GM12878 (cell line): Measurements from ENCODE around the gene MAD2L2.

ENCODE experiments used
- CTCF ChIP-seq, 3 experiments: IDR thresholded peaks in 2 of 3; conservative IDR thresholded peaks in 1 of 3; 2 replicates each; pipeline ENCODE4 v1.5.1; 2011; ENCODE audit warnings: low read depth in 3 of 3, low read length in 3 of 3, mild to moderate bottlenecking in 3 of 3, control low read depth in 2 of 3, moderate library complexity in 2 of 3, inconsistent platforms in 1 of 3, mixed read lengths in 1 of 3; ENCODE audit not compliant: control insufficient read depth in 2 of 3, insufficient read depth in 1 of 3; ENCODE audit errors: extremely low read depth in 1 of 3
- EZH2 ChIP-seq: IDR thresholded peaks from 2 replicates; pipeline ENCODE4 v1.6.1; 2012; ENCODE audit warnings: low read depth, mild to moderate bottlenecking, control low read depth, inconsistent platforms, low read length, borderline replicate concordance; ENCODE audit not compliant: control insufficient read depth
- FOS ChIP-seq: IDR thresholded peaks from 3 replicates; pipeline ENCODE4 v1.6.1; 2011; ENCODE audit warnings: borderline replicate concordance; ENCODE audit not compliant: insufficient read length; ENCODE audit errors: extremely low read depth
- HDAC2 ChIP-seq: fragments of 200-600 bp; sonication (generic); IDR thresholded peaks from 2 replicates; pipeline ENCODE4 v1.6.1; 2017
- NR2F1 ChIP-seq: fragments of 450-650 bp; conservative IDR thresholded peaks from 2 replicates; pipeline ENCODE4 v1.6.1; 2017; ENCODE audit warnings: mild to moderate bottlenecking
- SMC3 ChIP-seq: IDR thresholded peaks from 2 replicates; pipeline ENCODE4 v1.6.1; 2011; ENCODE audit warnings: low read length, improper control_type of control experiment, borderline replicate concordance
- TCF12 ChIP-seq: IDR thresholded peaks from 2 replicates; pipeline ENCODE4 v1.6.1; 2011; ENCODE audit warnings: low read depth, mild to moderate bottlenecking, low read length
- TF ChIP-seq, protein P1 (sequence below): IDR thresholded peaks from 2 replicates; pipeline ENCODE4 v1.6.1; 2012; ENCODE audit warnings: low read depth, low read length, improper control_type of control experiment

GRCh38 chr1:11685210-11685752, 4.3 kb upstream of the MAD2L2 start:
- TF ChIP-seq, protein P1, sequence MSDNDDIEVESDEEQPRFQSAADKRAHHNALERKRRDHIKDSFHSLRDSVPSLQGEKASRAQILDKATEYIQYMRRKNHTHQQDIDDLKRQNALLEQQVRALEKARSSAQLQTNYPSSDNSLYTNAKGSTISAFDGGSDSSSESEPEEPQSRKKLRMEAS: no peak
- TF ChIP-seq FOS (no peak), HDAC2 (no peak), SMC3 (no peak), CTCF (IDR thresholded peaks at IDR 0.05 in 2 of 3, conservative IDR thresholded peaks at IDR 0.05 in 1 of 3; ENCODE audit: control insufficient read depth in 2 of 3, extremely low read depth in 1 of 3, insufficient read depth in 1 of 3, low read depth in 3 of 3, low read length in 3 of 3) (no peak), TCF12 (no peak), EZH2 (no peak), NR2F1 (no peak)
